AG09309 (cell line): ENCODE data around the gene AAR2.

Experiments
- DNase-seq: peaks from one replicate; pipeline ENCODE4 v3.0.0-alpha.2; 2010; ENCODE audit warnings: low read depth
- H3K4me3 ChIP-seq: 2 replicates; pipeline ENCODE4 v1.5.1; 2011; ENCODE audit warnings: mild to moderate bottlenecking, low read depth, low read length, moderate library complexity; ENCODE audit not compliant: control insufficient read depth
- CTCF ChIP-seq: IDR thresholded peaks from 2 replicates; pipeline ENCODE4 v1.5.1; 2011; ENCODE audit warnings: mild to moderate bottlenecking, low read depth, low read length, inconsistent platforms; ENCODE audit not compliant: insufficient read depth, control insufficient read depth; ENCODE audit errors: missing control alignments

AAR2 gene

GRCh38 chr20:36301359-36302119, 65.3 kb downstream of the AAR2 start:
- H3K4me3 ChIP-seq: no peak overlapping the region
- no peak for DNase-seq
- TF ChIP-seq CTCF: no peak

- no peak for TF ChIP-seq CTCF
- no peak overlapping the region for H3K4me3 ChIP-seq
- no peak for DNase-seq
Observed at GRCh38 chr20:36303020-36303595, 66.8 kb downstream of the AAR2 start.

- H3K4me3 ChIP-seq: no peak overlapping the region
- DNase-seq: no peak
- TF ChIP-seq CTCF: no peak
Observed at GRCh38 chr20:36303831-36304230, 67.6 kb downstream of the AAR2 start.

GRCh38 chr20:36304786-36305495, 68.7 kb downstream of the AAR2 start:
- TF ChIP-seq CTCF: no peak
- DNase-seq: no peak

GRCh38 chr20:36305602-36306551, 69.6 kb downstream of the AAR2 start, which contains the start of gene DLGAP4:
DLGAP4 (plus strand) TSS chr20:36306339; CDS start chr20:36431718, 125,379 bp downstream.
- no peak for DNase-seq
- H3K4me3 ChIP-seq: no peak within 1 kb of the TSS
- peak; percentile 6 for TF ChIP-seq CTCF

More at GRCh38 chr20:36304786-36305495, 68.7 kb downstream of the AAR2 start:
- no peak overlapping the region for H3K4me3 ChIP-seq
